DOHH2 (cell line): ENCODE results near the gene NOS1.
"Not testable (repeated sequence)": the region's sequence is repeated elsewhere in the genome, so short reads cannot be mapped to it uniquely, and the experiment has no call there.

Experiments used
- H3F3A ChIP-seq: fragments of 200-600 bp; sonication (generic), shearing (Covaris generic); 2 replicates; pipeline ENCODE4 v1.6.0; 2016; ENCODE audit warnings: antibody characterized with exemption, mild to moderate bottlenecking; ENCODE audit not compliant: control insufficient read depth, insufficient read depth
- H3K27ac ChIP-seq: fragments of 200-600 bp; sonication (generic); 2 replicates; pipeline ENCODE4 v1.5.1; 2014; ENCODE audit warnings: low read depth, mild to moderate bottlenecking, low read length, moderate library complexity
- H3K27me3 ChIP-seq: fragments of 200-600 bp; sonication (generic); 2 replicates; pipeline ENCODE4 v1.6.1; 2014; ENCODE audit warnings: mild to moderate bottlenecking, low read length, mixed read lengths; ENCODE audit not compliant: control insufficient read depth
- H3K36me3 ChIP-seq: fragments of 200-600 bp; sonication (generic); 2 replicates; pipeline ENCODE4 v1.6.1; 2014; ENCODE audit warnings: mild to moderate bottlenecking, low read length, moderate library complexity, mixed read lengths; ENCODE audit not compliant: control insufficient read depth
- H3K4me1 ChIP-seq: fragments of 200-600 bp; sonication (generic); 2 replicates; pipeline ENCODE4 v1.6.1; 2014; ENCODE audit warnings: mild to moderate bottlenecking, low read length, mixed read lengths; ENCODE audit not compliant: control insufficient read depth
- H3K4me2 ChIP-seq: fragments of 200-600 bp; sonication (generic); 2 replicates; pipeline ENCODE4 v1.6.0; 2014; ENCODE audit warnings: mild to moderate bottlenecking, low read length, moderate library complexity
- H3K4me3 ChIP-seq: fragments of 200-600 bp; sonication (generic); 2 replicates; pipeline ENCODE4 v1.5.1; 2014; ENCODE audit warnings: mild to moderate bottlenecking, low read length, mixed read lengths
- H3K79me2 ChIP-seq: fragments of 200-600 bp; sonication (generic); 2 replicates; pipeline ENCODE4 v1.6.1; 2014; ENCODE audit warnings: mild to moderate bottlenecking, low read length, mixed read lengths; ENCODE audit not compliant: control insufficient read depth
- H3K9me2 ChIP-seq: fragments of 200-600 bp; sonication (generic); replicated peaks from 2 replicates; pipeline ENCODE4 v1.6.1; 2014; ENCODE audit warnings: mild to moderate bottlenecking, low read length, mixed read lengths; ENCODE audit not compliant: control insufficient read depth
- H3K9me3 ChIP-seq: fragments of 200-600 bp; sonication (generic); 2 replicates; pipeline ENCODE4 v1.6.1; 2014; ENCODE audit warnings: antibody characterized with exemption, low read length, mixed read lengths; ENCODE audit not compliant: control insufficient read depth, insufficient read depth
- H4K20me1 ChIP-seq: fragments of 200-600 bp; sonication (generic); 2 replicates; pipeline ENCODE4 v1.6.0; 2014; ENCODE audit warnings: low read depth, mild to moderate bottlenecking, antibody characterized with exemption, low read length, moderate library complexity; ENCODE audit not compliant: control insufficient read depth, insufficient read depth
- EZH2phosphoT487 ChIP-seq: fragments of 200-600 bp; sonication (generic); IDR thresholded peaks from 2 replicates; pipeline ENCODE4 v1.6.1; 2017; ENCODE audit warnings: borderline replicate concordance, mild to moderate bottlenecking, antibody characterized with exemption, low read length, moderate library complexity, mixed read lengths
- TF ChIP-seq, protein P1 (sequence below): fragments of 200-600 bp; sonication (generic); IDR thresholded peaks from one replicate; pipeline ENCODE4 v1.5.1; 2014; ENCODE audit warnings: antibody characterized with exemption, mild to moderate bottlenecking, low read depth, low read length; ENCODE audit not compliant: poor library complexity, severe bottlenecking

Gene NOS1

DNA sequence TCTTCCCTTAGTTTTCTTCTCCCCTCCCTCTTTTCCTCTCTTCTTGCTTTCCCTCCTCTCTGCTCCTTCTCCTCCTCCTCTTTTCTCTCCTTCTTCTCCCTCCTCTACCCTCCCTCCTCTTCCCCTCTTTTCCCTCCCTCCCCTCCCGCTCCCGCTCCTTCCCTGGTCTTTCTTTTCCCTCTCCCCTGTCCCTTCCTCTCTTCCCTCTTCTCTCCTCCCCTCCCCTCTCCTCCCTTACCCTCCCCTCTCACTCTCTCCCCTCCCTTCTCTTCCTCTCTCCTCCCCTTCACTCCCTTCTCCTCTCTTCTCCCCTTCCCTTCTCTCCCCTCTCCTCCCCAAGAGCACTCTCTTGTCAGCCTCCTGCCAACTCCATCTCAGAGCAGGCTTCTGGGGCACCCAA lies 153.8 kb downstream of the NOS1 start:
- Histone ChIP-seq H3K4me1 (no peaks in the 10 kb centered on the region), H3K36me3 (no peaks in the 10 kb centered on the region), H4K20me1 (no peaks in the 10 kb centered on the region), H3K27ac (no peak overlapping the region), H3F3A (no peaks in the 10 kb centered on the region), H3K4me2 (no peak overlapping the region), H3K79me2 (no peaks in the 10 kb centered on the region), H3K9me2 (no peaks in the 10 kb centered on the region), H3K4me3 (no peak overlapping the region), H3K27me3 (0 out of 2 replicates have a peak, but pooled peaks cover 3% of the 10 kb centered on the region), H3K9me3 (no peaks in the 10 kb centered on the region)
- no peak for TF ChIP-seq EZH2phosphoT487
- TF ChIP-seq, protein P1, sequence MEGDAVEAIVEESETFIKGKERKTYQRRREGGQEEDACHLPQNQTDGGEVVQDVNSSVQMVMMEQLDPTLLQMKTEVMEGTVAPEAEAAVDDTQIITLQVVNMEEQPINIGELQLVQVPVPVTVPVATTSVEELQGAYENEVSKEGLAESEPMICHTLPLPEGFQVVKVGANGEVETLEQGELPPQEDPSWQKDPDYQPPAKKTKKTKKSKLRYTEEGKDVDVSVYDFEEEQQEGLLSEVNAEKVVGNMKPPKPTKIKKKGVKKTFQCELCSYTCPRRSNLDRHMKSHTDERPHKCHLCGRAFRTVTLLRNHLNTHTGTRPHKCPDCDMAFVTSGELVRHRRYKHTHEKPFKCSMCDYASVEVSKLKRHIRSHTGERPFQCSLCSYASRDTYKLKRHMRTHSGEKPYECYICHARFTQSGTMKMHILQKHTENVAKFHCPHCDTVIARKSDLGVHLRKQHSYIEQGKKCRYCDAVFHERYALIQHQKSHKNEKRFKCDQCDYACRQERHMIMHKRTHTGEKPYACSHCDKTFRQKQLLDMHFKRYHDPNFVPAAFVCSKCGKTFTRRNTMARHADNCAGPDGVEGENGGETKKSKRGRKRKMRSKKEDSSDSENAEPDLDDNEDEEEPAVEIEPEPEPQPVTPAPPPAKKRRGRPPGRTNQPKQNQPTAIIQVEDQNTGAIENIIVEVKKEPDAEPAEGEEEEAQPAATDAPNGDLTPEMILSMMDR = no peak

DNA sequence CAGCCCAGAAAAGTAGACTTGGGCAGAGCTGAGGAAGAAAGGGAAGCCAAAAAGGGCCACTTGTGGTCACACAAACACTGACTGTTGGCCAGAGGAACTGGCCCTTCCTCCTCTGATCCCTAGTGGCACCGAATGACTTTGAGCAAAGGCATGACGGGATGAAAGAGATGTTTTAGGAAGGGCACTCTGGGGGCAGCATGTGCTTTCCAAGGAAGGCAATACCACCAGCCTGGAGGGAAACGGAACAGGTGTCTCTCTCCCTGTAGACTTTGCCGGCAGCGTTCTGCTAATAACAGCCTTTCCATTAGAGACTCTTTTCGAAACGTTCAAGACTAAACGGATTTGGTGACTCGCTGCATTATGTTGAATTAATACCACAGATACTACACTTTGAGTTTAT lies 158.9 kb downstream of the NOS1 start:
- Histone ChIP-seq H3K4me2 (no peak overlapping the region), H3K9me2 (no peaks in the 10 kb centered on the region), H3K4me1 (no peaks in the 10 kb centered on the region), H3K4me3 (no peak overlapping the region), H3K27ac (no peak overlapping the region), H3K79me2 (no peaks in the 10 kb centered on the region), H3K9me3 (peaks cover 3% of the 10 kb centered on the region; the same call in 1 of the 2 replicates), H3K36me3 (no peaks in the 10 kb centered on the region), H3K27me3 (peaks cover 14% of the 10 kb centered on the region; the same call in 1 of the 2 replicates), H3F3A (no peaks in the 10 kb centered on the region), H4K20me1 (no peaks in the 10 kb centered on the region)
- TF ChIP-seq, protein P1 = no peak
- TF ChIP-seq EZH2phosphoT487 = no peak

DNA sequence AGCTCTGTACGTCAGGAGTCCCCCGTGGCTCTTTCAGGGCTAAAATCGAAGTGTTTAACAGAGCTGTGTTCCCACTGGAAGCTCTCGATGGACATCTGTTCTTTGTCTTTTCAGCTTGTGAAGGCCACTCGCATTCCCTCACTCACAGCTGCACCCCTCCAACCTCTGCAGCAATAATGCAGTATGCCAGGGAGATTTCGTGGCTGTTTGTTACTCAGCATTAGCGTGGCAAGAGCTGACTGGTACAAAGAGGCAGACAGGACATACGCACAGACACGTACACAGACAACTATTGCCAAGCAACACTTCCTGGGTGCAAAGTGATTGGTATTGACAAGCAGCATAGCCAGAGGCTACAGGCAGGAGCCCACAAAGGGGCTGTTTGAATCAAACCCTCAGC lies 159.4 kb downstream of the NOS1 start:
- TF ChIP-seq EZH2phosphoT487 = no peak
- TF ChIP-seq, protein P1 = no peak
- no peaks in the 10 kb centered on the region for H3K79me2 ChIP-seq
- H3F3A ChIP-seq = no peaks in the 10 kb centered on the region
- H3K4me1 ChIP-seq = no peaks in the 10 kb centered on the region
- H3K27ac ChIP-seq = no peak overlapping the region
- H3K9me2 ChIP-seq = no peaks in the 10 kb centered on the region
- H4K20me1 ChIP-seq = no peaks in the 10 kb centered on the region
- H3K4me3 ChIP-seq = no peak overlapping the region
- peaks cover 3% of the 10 kb centered on the region; the same call in 1 of the 2 replicates for H3K9me3 ChIP-seq
- no peaks in the 10 kb centered on the region for H3K36me3 ChIP-seq
- peaks cover 14% of the 10 kb centered on the region; the same call in 1 of the 2 replicates for H3K27me3 ChIP-seq
- H3K4me2 ChIP-seq = no peak overlapping the region

DNA sequence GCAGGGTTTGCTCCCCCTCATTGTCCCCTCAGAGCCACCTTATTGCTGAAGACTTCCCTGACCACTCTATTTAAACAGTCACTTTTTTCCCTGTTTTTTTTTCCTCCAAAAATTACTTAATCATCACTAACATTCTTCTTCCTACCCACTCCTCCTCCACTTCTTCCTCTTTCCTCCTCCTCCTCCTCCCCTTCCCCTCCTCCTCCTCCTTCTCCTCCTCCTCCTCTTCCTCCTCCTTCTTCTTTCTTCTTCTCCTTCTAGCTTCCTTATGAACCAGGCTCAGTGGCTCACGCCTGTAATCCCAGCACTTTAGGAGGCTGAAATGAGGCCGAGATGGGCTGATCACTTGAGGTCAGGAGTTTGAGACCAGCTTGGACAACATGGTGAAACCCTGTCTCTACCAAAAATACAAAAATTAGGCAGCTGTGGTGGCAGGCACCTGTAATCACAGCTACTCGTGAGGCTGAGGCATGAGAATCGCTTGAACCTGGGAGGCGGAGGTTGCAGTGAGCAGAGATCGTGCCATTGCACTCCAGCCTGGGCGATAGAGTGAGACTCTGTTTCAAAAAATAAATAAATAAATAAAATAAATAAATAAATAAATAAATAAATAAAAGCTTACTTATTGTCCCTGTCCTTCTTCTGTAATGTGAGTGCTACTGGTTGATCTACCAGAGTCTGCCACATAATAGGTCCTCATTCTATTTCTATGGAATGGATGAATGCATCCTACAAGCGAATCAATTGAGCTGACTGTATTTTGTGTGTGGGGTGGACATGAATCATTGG lies 161.3 kb downstream of the NOS1 start:
- H3K4me1 ChIP-seq, H3K4me3 ChIP-seq, H3K27ac ChIP-seq, H3K36me3 ChIP-seq, H3K9me3 ChIP-seq, H3K4me2 ChIP-seq, H3K79me2 ChIP-seq, H4K20me1 ChIP-seq, H3F3A ChIP-seq, H3K9me2 ChIP-seq: not testable (repeated sequence)
- peaks cover 12% of the 10 kb centered on the region; the same call in 1 of the 2 replicates for H3K27me3 ChIP-seq

DNA sequence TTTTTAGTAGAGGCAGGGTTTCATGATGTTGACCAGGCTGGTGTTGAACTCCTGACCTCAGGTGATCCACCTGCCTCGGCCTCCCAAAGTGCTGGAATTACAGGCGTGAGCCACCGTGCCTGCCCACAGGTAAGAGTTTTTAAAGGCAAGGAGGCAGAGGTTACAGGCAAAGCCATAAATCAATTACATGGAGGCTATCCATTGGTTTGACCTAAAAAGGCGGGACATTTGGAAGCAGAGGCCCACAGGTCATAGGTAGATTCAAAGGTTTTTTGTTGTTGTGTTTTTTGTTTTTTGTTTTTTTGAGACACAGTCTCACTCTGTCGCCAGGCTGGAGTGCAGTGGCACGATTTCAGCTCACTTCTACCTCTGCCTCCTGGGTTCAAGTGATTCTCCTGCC lies 165.1 kb downstream of the NOS1 start:
- H3K4me2 ChIP-seq, H3K4me1 ChIP-seq, H3K9me3 ChIP-seq, H3F3A ChIP-seq, H3K4me3 ChIP-seq, H3K27ac ChIP-seq, H3K36me3 ChIP-seq, H4K20me1 ChIP-seq, H3K79me2 ChIP-seq, H3K9me2 ChIP-seq: not testable (repeated sequence)
- peaks cover 18% of the 10 kb centered on the region for H3K27me3 ChIP-seq
